GM06990 (cell line): Measurements from ENCODE around the gene PLP2.
"Not testable (repeated sequence)": the region's sequence is repeated elsewhere in the genome, so short reads cannot be mapped to it uniquely, and the experiment has no call there.

Experiments
- DNase-seq: peaks from one replicate; pipeline ENCODE4 v3.0.0-alpha.2; 2011; ENCODE audit not compliant: insufficient read length; ENCODE audit errors: extremely low read depth
- H3K27me3 ChIP-seq: replicated peaks from 2 replicates; pipeline ENCODE4 v1.6.0; 2011; ENCODE audit warnings: low read length; ENCODE audit not compliant: control insufficient read depth, insufficient read depth
- H3K36me3 ChIP-seq: 2 replicates; pipeline ENCODE4 v1.5.1; 2011; ENCODE audit warnings: low read length; ENCODE audit not compliant: control insufficient read depth, insufficient read depth
- H3K4me3 ChIP-seq: replicated peaks from 2 replicates; pipeline ENCODE4 v1.5.1; 2011; ENCODE audit warnings: low read depth, mild to moderate bottlenecking, control low read depth, low read length
- TF ChIP-seq, protein P1 (sequence below): IDR thresholded peaks from 2 replicates; pipeline ENCODE4 v1.5.1; 2011; ENCODE audit warnings: low read length, control low read depth, mild to moderate bottlenecking, inconsistent platforms; ENCODE audit not compliant: insufficient read depth, poor library complexity, severe bottlenecking

PLP2 gene

DNA sequence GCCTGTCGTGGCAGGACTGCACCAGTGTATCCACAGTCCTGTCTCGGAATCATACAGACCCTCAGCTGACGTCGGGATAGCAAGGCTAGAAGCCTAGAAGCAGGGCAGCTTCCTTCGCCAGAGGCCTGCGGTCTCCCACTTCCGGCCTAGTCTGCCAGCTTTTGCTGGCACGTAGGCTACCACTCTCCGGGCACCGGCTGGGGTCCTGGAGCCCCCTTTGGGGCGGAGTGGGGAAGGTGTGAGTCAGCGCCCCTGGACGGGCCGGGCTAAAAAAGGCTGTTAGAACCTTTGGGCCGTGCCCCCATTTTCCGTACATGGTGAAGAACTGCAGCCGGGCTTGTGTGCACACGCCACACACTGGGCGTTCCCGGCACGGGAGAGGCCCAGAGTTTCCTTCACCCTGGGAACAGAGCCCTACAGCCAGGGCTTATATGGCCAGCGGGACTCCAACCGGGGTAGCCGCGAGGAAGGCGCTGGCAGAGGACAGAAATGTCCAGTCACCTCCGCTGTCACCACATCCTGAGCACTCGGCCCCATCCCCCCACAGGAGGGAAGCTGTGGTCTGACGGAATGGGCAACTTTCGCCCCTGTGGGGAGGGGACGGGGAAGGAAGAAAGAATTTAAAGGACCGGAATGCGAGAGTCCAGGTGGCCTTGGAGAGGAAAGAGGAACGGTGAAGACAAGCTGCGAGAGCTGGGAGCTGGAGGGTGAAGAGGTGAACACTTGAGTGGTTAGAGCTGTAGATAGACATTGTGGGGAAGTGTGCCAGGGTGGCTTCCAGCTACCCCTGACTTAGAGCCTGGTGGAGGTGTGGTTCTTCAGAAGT, 4.6 kb upstream of the PLP2 start:
- DNase-seq, result peak; percentile 65
- Histone ChIP-seq H3K27me3 (no peaks in the 10 kb centered on the region), H3K4me3 (peak overlapping the region; percentile 45), H3K36me3 (no peaks in the 10 kb centered on the region)
- TF ChIP-seq, protein P1, sequence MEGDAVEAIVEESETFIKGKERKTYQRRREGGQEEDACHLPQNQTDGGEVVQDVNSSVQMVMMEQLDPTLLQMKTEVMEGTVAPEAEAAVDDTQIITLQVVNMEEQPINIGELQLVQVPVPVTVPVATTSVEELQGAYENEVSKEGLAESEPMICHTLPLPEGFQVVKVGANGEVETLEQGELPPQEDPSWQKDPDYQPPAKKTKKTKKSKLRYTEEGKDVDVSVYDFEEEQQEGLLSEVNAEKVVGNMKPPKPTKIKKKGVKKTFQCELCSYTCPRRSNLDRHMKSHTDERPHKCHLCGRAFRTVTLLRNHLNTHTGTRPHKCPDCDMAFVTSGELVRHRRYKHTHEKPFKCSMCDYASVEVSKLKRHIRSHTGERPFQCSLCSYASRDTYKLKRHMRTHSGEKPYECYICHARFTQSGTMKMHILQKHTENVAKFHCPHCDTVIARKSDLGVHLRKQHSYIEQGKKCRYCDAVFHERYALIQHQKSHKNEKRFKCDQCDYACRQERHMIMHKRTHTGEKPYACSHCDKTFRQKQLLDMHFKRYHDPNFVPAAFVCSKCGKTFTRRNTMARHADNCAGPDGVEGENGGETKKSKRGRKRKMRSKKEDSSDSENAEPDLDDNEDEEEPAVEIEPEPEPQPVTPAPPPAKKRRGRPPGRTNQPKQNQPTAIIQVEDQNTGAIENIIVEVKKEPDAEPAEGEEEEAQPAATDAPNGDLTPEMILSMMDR, result no peak

DNA sequence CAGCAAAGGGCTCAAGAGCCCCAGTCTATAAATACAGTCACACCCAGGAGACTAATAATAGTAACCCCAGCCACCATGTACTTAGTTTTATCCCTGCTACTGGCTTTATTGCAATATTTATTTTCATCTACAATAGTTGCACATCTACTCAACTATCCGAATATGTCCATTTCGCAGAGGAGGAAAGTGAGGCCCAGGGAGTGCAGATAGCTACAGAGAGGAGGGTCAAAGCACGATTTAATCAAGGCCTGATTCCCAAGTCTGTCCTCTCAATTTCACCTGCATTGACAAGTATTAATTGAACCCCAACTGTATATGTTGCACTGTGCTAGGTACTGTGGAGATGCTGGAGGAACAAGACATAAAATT, 4.0 kb upstream of the PLP2 start:
- no peaks in the 10 kb centered on the region for H3K36me3 ChIP-seq
- H3K4me3 ChIP-seq, result peak overlapping the region; percentile 45
- TF ChIP-seq, protein P1, result no peak
- no peaks in the 10 kb centered on the region for H3K27me3 ChIP-seq
- DNase-seq, result no peak

DNA sequence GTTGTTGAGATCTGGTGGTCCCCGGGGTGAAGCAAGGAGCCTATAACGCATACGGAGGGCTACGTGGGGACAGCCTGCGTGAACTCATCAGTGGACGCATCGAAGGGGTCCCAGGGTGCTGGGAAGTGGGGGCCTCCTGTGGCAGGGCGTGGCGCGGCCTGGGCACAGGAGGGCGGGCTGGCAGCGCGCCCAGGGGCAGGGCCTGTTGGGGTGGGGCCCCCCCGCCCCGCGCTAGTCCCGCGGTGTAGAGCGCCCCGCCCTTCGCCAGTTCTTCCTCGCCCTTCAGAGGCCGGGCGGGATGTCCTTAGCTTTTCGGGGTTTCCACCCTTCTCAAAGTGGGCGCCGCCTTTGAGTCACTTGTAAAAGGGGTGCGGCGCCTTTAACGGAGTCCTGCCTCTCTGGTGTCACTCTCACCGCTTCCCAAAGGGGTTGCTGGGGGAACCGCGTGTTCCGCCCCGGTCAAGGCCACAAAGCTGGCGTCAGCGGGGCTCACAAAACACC, 632 bp downstream of the PLP2 start:
- TF ChIP-seq, protein P1, result no peak
- Histone ChIP-seq H3K27me3 (no peaks in the 10 kb centered on the region), H3K4me3 (peak overlapping the region; percentile 63), H3K36me3 (no peaks in the 10 kb centered on the region; the same call in none of the 2 replicates)
- peak; percentile 75 for DNase-seq

DNA sequence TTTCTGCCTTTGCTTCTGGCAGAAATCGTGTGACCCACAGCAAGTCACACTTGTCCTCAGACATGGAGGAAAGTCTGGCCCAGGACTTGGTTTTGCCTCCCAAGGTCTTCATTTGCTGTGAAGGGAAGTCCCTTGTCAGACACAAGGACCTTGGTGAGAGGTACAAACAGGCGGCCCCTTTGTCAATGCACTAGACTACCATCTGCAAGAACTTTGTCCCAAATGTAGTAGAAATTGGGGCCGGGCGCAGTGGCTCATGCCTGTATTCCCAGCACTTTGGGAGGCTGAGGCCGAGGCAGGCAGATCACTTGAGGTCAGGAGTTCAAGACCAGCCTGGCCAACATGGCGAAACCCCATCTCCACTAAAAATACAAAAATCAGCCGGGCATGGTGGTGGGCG, 1.8 kb downstream of the PLP2 start:
- not testable (repeated sequence) for H3K4me3 ChIP-seq, DNase-seq, H3K27me3 ChIP-seq, H3K36me3 ChIP-seq

DNA sequence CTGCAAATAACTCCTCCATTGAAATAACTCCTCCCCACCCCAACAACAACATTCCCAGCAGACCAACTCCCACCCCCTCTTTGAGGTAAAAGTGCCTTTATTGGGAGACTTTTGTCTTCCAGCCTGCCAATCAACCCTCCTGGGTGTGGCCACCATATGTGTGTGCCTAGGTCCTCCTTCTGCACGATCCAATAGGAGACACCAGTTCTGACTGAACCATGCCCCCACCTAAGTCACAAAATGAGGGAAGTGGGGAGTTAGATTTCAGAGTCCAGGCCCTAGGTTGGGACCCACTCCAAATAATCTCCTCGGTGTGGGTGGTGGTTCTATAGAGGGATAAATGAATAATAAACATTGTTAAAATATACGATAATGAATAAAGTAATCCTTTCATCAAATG, 3.0 kb downstream of the PLP2 start:
- no peak for DNase-seq
- TF ChIP-seq, protein P1, result no peak

DNA sequence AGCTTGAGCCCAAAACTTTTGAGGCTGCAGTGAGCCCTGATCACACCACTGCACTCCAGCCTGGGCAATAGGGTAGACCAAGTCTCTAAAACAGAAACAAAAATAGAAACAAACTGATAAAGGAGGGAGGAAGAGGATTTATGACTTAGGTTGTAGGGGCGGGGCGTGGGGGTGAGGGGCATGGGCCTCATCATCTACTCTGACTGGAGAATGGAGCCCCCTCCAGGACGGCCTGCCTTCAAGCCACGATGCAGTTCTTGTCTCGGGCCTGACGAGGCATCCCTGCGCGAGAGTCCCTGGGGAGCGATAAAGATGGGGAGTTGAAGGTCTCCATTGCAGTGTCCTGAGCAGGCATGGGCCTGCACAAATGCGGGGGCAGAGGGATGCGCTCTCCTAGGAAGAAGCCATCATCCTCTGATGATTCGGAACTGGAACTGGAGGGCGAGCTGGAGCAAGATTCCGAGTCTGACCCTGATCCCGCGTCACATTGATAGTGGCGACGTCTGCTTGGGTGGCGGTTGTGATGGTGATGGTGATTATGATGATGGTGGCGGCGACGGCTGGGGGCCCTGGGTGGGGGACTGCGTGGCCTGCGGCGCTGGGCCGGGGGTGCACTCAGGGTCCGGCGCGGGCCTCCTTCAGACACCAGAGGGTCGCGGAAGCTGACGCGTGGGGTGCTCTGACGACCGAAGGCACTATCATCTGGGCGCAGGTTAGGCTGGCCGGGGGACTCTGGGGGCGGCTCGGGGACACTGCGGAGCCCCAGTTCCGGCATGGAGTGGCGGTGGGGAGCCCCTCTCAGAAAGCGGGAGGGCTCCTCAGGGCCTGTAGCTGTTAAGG, 4.0 kb downstream of the PLP2 start:
- Histone ChIP-seq H3K36me3 (peaks cover 3% of the 10 kb centered on the region), H3K4me3 (no peak overlapping the region), H3K27me3 (no peaks in the 10 kb centered on the region)
- DNase-seq, result no peak
- TF ChIP-seq, protein P1, result no peak

More for the DNA sequence above, 3.0 kb downstream of the PLP2 start:
- Histone ChIP-seq H3K36me3 (peaks cover 3% of the 10 kb centered on the region), H3K27me3 (no peaks in the 10 kb centered on the region), H3K4me3 (no peak overlapping the region)
